Omental fat pad (tissue), 4 donors: ENCODE measurements around the gene DHX38. TPM values are rescaled to one million over a fixed set of nuclear protein-coding genes. Genes with fewer than 3 reads are reported as not detected.

Source experiments
- ATAC-seq: fragments of 150-250 bp; one replicate; pipeline ENCODE4 v1.9.1; 2016; ENCODE audit warnings: mild to moderate bottlenecking, moderate library complexity; ENCODE audit not compliant: low FRiP score
- DNase-seq: peaks from one replicate; pipeline ENCODE4 v3.0.0-alpha.2; 2019; ENCODE audit warnings: low spot score
- CTCF ChIP-seq, 3 donors: fragments of 450-650 bp; IDR thresholded peaks; one replicate each; pipeline ENCODE4 v1.5.1; 2016 to 2017; ENCODE audit warnings: antibody characterized with exemption in 3 of 3, mild to moderate bottlenecking in 3 of 3, moderate library complexity in 2 of 3
- total RNA-seq, 4 donors: library from RNA; depleted of rRNA; stranded (reverse); fragments of >200 nt; gene quantifications; one replicate each; pipeline ENCODE4 v1.1.0, GENCODE V29; 2016

Gene DHX38
- total RNA-seq, 4 donors from 2014 or later: 39.8 to 79.5 (median 56.5) TPM

DNA sequence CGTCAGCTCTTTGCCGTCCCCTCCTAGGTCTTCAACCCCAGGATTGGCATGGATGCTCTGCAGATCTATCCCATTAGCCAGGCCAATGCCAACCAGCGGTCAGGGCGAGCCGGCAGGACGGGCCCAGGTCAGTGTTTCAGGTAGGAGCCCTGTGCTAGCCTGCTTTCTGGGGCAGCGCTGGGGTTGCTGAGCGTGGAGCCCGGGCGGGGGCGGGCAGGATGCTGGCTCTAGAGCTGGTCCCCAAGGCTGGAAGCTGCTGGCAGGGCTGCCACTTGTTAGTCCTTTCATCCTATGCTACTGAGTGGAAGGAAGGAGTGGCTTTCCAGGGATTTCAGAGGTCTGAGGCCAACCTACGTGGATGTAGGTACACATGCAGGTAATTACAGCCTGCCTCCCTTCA, 12.3 kb downstream of the DHX38 start:
- TF ChIP-seq CTCF (IDR thresholded peaks at IDR 0.05): no peak
- DNase-seq (no peak), ATAC-seq (no peak)

GRCh38 chr16:72107371-72107770, 13.7 kb downstream of the DHX38 start:
- no peak for ATAC-seq
- DNase-seq: no peak
- TF ChIP-seq CTCF (IDR thresholded peaks at IDR 0.05): no peak

- no peak for TF ChIP-seq CTCF (IDR thresholded peaks at IDR 0.05)
- ATAC-seq (no peak), DNase-seq (no peak)
These were observed 14.9 kb downstream of the DHX38 start for GRCh38 chr16:72108353-72109102.

GRCh38 chr16:72109300-72109699, 15.7 kb downstream of the DHX38 start:
- DNase-seq (no peak), ATAC-seq (no peak)
- no peak for TF ChIP-seq CTCF (IDR thresholded peaks at IDR 0.05)

- no peak for TF ChIP-seq CTCF (IDR thresholded peaks at IDR 0.05)
- ATAC-seq: no peak
- DNase-seq: no peak
These were observed 16.4 kb downstream of the DHX38 start for GRCh38 chr16:72109966-72110530.

- DNase-seq: no peak
- no peak for TF ChIP-seq CTCF (IDR thresholded peaks at IDR 0.05)
- ATAC-seq: no peak
These were observed 17.3 kb downstream of the DHX38 start for GRCh38 chr16:72110662-72111615.
